ENCODE measurements around the gene LPIN3.

DNA sequence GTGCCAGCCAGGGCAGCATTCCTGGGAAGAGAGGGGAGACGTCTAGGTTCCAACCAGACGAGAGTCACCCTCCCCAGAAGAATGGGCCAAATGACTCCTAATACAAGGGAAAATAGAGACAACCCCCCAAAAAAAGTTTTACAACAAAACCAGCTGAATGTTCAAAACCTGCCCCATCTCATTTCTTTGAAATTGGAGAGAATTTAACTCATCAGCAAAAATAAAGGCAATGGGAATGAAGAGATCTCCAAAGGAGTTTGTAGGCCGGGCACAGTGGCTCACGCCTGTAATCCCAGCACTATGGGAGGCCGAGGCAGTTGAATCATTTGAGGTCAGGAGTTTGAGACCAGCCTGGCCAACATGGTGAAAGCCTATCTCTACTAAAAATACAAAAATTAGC lies 35.7 kb downstream of the LPIN3 start:
- TF ChIP-seq POLR2A (IDR thresholded peaks at IDR 0.05), result no peak
- TF ChIP-seq, protein P1, sequence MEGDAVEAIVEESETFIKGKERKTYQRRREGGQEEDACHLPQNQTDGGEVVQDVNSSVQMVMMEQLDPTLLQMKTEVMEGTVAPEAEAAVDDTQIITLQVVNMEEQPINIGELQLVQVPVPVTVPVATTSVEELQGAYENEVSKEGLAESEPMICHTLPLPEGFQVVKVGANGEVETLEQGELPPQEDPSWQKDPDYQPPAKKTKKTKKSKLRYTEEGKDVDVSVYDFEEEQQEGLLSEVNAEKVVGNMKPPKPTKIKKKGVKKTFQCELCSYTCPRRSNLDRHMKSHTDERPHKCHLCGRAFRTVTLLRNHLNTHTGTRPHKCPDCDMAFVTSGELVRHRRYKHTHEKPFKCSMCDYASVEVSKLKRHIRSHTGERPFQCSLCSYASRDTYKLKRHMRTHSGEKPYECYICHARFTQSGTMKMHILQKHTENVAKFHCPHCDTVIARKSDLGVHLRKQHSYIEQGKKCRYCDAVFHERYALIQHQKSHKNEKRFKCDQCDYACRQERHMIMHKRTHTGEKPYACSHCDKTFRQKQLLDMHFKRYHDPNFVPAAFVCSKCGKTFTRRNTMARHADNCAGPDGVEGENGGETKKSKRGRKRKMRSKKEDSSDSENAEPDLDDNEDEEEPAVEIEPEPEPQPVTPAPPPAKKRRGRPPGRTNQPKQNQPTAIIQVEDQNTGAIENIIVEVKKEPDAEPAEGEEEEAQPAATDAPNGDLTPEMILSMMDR (IDR thresholded peaks at IDR 0.05), result no peak

Measured in Peyer's patch (tissue), 4 donors.